ENCODE measurements around the gene SAP25.
A peak's percentile ranks its signal among the peaks of the same experiment; 100 is the strongest.
"Not testable (repeated sequence)": the region's sequence is repeated elsewhere in the genome, so short reads cannot be mapped to it uniquely, and the experiment has no call there.

Gene SAP25

DNA sequence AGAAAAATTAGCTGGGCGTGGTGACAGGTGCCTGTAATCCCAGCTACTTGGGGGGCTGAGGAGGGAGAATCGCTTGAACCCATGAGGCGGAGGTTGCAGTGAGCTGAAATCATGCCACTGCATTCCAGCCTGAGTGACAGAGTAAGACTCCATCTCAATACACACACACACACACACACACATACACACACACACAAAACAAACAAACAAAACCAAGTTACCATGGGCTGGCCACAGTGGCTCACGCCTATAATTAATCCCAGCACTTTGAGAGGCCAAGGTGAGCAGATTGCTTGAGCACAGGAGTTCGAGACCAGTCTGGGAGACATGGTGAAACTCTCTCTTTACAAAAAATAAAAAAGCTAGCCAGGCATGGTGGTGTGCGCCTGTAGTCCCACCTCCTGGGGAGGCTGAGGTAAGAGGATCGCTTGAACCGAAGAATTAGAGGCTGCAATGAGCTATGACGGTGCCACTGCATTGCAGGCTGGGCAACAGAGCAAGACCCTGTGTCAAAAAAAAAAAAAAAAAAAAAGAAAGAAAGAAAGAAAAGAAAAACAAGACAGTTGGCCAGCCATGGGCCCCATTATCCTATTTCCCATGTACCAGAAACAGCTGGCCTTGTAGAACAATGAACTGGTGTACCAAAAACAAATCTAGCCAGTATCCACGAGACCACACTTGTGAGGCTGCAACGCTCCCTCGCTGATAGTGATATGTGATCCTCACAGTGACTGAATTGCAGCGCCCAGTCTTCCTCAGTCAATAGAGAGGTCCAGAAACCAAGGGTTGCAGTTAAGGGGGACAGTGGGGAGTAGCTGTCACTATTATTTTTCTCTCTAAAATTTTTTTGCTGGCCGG is 41.3 kb downstream of the SAP25 start:
- Histone ChIP-seq H3K36me3 (no peaks in the 10 kb centered on the region), H3K4me3 (no peak overlapping the region), H4K20me1 (no peaks in the 10 kb centered on the region), H3K4me2 (0 out of 22 replicates have a peak overlapping the region, but pooled peaks of 1 of the 11 experiments have one; percentile 13), H3K9me3 (replicated peaks in 1 of 11) (no peaks in the 10 kb centered on the region), H3K27me3 (no peaks in the 10 kb centered on the region), H3K9ac (no peak overlapping the region), H3K4me1 (peaks cover 0 to 12% (median 7%) of the 10 kb centered on the region in 10 experiments; a peak in 13 of 20 replicates), H3K27ac (no peak overlapping the region)
- TF ChIP-seq Cebpa-rat (IDR thresholded peaks at IDR 0.05), result no peak

- H4K20me1 ChIP-seq, H3K9ac ChIP-seq, H3K27ac ChIP-seq, H3K27me3 ChIP-seq, H3K4me3 ChIP-seq, H3K36me3 ChIP-seq: not testable (repeated sequence)
- peak overlapping the region in 2 of 11 experiments; percentile 20 to 24; a peak in 3 of 22 replicates for H3K4me2 ChIP-seq
- H3K9me3 ChIP-seq (replicated peaks in 1 of 11), result peaks cover 0 to 13% (median 5%) of the 10 kb centered on the region in 11 experiments; a peak in 7 of 22 replicates
- peaks cover 0 to 15% (median 7%) of the 10 kb centered on the region in 10 experiments; a peak in 13 of 20 replicates for H3K4me1 ChIP-seq
Measured at GRCh38 chr7:100528108-100528866, 45.4 kb downstream of the SAP25 start.

DNA sequence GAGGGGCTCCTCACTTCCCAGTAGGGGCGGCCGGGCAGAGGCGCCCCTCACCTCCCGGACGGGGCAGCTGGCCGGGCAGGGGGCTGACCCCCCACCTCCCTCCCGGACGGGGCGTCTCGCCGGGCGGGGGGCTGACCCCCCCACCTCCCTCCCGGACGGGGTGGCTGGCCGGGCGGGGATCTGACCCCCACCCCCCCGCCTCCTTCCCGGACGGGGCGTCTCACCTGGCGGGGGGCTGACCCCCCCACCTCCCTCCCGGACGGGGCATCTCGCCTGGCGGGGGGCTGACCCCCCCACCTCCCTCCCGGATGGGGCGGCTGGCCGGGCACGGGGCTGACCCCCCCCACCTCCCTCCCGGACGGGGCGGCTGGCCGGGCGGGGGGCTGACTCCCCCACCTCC is 50.5 kb downstream of the SAP25 start:
- not testable (repeated sequence) for H3K4me2 ChIP-seq, H3K27me3 ChIP-seq
- peaks cover 0 to 17% (median 5%) of the 10 kb centered on the region in 11 experiments; a peak in 8 of 22 replicates for H3K9me3 ChIP-seq (replicated peaks in 1 of 11)

More for the DNA sequence above, 50.5 kb downstream of the SAP25 start:
- H3K4me3 ChIP-seq, H3K27ac ChIP-seq, H3K36me3 ChIP-seq, H3K4me1 ChIP-seq, H4K20me1 ChIP-seq, H3K9ac ChIP-seq: not testable (repeated sequence)

Data from BLaER1 treated with 17β-estradiol and CSF1 and Interleukin-3, amounts not matched to agents 10 nM and 100 nM (cell line).